ENCODE results near the gene ISM2. TPM values are rescaled to one million over a fixed set of nuclear protein-coding genes. Genes with fewer than 3 reads are reported as not detected.
"Not testable (repeated sequence)": the region's sequence is repeated elsewhere in the genome, so short reads cannot be mapped to it uniquely, and the experiment has no call there.

The ISM2 gene
- 0.31 TPM for total RNA-seq

GRCh38 chr14:77498120-77498979 is at the start of gene ISM2:
ISM2 (minus strand) TSS chr14:77498816; CDS start chr14:77498793, 23 bp downstream.
- DNase-seq (ENCODE audit: low spot score) (peak; percentile 51), ATAC-seq (no peak)
- intact Hi-C loops (cut with DNase I): no loop called here

- ATAC-seq (no peak), DNase-seq (ENCODE audit: low spot score) (no peak)
- intact Hi-C loops (cut with DNase I): no loop called here
Measured at GRCh38 chr14:77547512-77548180, 49.0 kb upstream of the ISM2 start.

GRCh38 chr14:77545171-77545570 is 46.6 kb upstream of the ISM2 start:
- intact Hi-C loops (cut with DNase I); DNase-seq (ENCODE audit: low spot score); ATAC-seq: not testable (repeated sequence)

GRCh38 chr14:77544571-77544970 is 46.0 kb upstream of the ISM2 start:
- no peak for ATAC-seq
- intact Hi-C loops (cut with DNase I): no loop called here

GRCh38 chr14:77543637-77544334 is 45.2 kb upstream of the ISM2 start:
- DNase-seq (ENCODE audit: low spot score) (no peak), ATAC-seq (no peak)
- intact Hi-C loops (cut with DNase I): no loop called here

More at GRCh38 chr14:77544571-77544970, 46.0 kb upstream of the ISM2 start:
- DNase-seq (ENCODE audit: low spot score): no peak

- ATAC-seq: no peak
- DNase-seq (ENCODE audit: low spot score): no peak
- intact Hi-C loops (cut with DNase I): no loop called here
Measured at GRCh38 chr14:77543240-77543551, 44.6 kb upstream of the ISM2 start.

- no peak for DNase-seq (ENCODE audit: low spot score)
- ATAC-seq: peak; percentile 63
- intact Hi-C loops (cut with DNase I): no loop called here
Measured at GRCh38 chr14:77542421-77543239, 44.0 kb upstream of the ISM2 start.

GRCh38 chr14:77541905-77542304 is 43.3 kb upstream of the ISM2 start:
- intact Hi-C loops (cut with DNase I): no loop called here
- ATAC-seq: no peak
- no peak for DNase-seq (ENCODE audit: low spot score)

- not testable (repeated sequence) for ATAC-seq; DNase-seq (ENCODE audit: low spot score)
- intact Hi-C loops (cut with DNase I): loop anchor here (5.0 kb wide), 1 partner anchor 585 kb away; no protein-coding TSS in a partner anchor
Measured at GRCh38 chr14:77536951-77537350, 38.3 kb upstream of the ISM2 start.

GRCh38 chr14:77531071-77531470 is 32.5 kb upstream of the ISM2 start:
- intact Hi-C loops (cut with DNase I): no loop called here
- no peak for DNase-seq (ENCODE audit: low spot score)
- ATAC-seq: no peak

GRCh38 chr14:77529963-77530362 is 31.3 kb upstream of the ISM2 start:
- DNase-seq (ENCODE audit: low spot score) (no peak), ATAC-seq (no peak)
- intact Hi-C loops (cut with DNase I): no loop called here

- intact Hi-C loops (cut with DNase I): no loop called here
- no peak for ATAC-seq
- no peak for DNase-seq (ENCODE audit: low spot score)
Measured at GRCh38 chr14:77529213-77529612, 30.6 kb upstream of the ISM2 start.

GRCh38 chr14:77528701-77529100 is 30.1 kb upstream of the ISM2 start:
- intact Hi-C loops (cut with DNase I); ATAC-seq; DNase-seq (ENCODE audit: low spot score): not testable (repeated sequence)

- no peak for DNase-seq (ENCODE audit: low spot score)
- ATAC-seq: no peak
- intact Hi-C loops (cut with DNase I): no loop called here
Measured at GRCh38 chr14:77526266-77526665, 27.6 kb upstream of the ISM2 start.

- ATAC-seq: no peak
- intact Hi-C loops (cut with DNase I): no loop called here
Measured at GRCh38 chr14:77524536-77524935, 25.9 kb upstream of the ISM2 start.

GRCh38 chr14:77523109-77523508 is 24.5 kb upstream of the ISM2 start:
- intact Hi-C loops (cut with DNase I): no loop called here
- DNase-seq (ENCODE audit: low spot score) (no peak), ATAC-seq (no peak)

More at GRCh38 chr14:77524536-77524935, 25.9 kb upstream of the ISM2 start:
- no peak for DNase-seq (ENCODE audit: low spot score)

- ATAC-seq: no peak
- no peak for DNase-seq (ENCODE audit: low spot score)
- intact Hi-C loops (cut with DNase I): no loop called here
Measured at GRCh38 chr14:77520555-77520954, 21.9 kb upstream of the ISM2 start.

- intact Hi-C loops (cut with DNase I): no loop called here
- ATAC-seq: no peak
- DNase-seq (ENCODE audit: low spot score): no peak
Measured at GRCh38 chr14:77516126-77516525, 17.5 kb upstream of the ISM2 start.

Data from sciatic nerve (tissue), 2 donors.